Cardiac muscle cell (in vitro differentiated cells and primary cell): ENCODE data around the gene CCDC167. TPM values are rescaled to one million over a fixed set of nuclear protein-coding genes. Genes with fewer than 3 reads are reported as not detected.

Experiments used
- DNase-seq, 2 donors: peaks; one replicate each; pipeline versions ENCODE4 v3.0.0 to v3.0.0-alpha.2; 2010 to 2017; ENCODE audit warnings: low read depth in 1 of 2, low spot score in 1 of 2
- H3K27ac ChIP-seq: fragments of 200-600 bp; sonication (generic); 2 replicates; pipeline ENCODE4 v1.5.1; 2016
- H3K27me3 ChIP-seq: fragments of 200-600 bp; sonication (generic); 2 replicates; pipeline ENCODE4 v1.6.0; 2016; ENCODE audit warnings: control low read depth
- H3K36me3 ChIP-seq: fragments of 200-600 bp; sonication (generic); 2 replicates; pipeline ENCODE4 v1.5.1; 2016; ENCODE audit warnings: control low read depth
- H3K4me1 ChIP-seq: fragments of 200-600 bp; sonication (generic); 2 replicates; pipeline ENCODE4 v1.8.1; 2017; ENCODE audit warnings: low read depth, mild to moderate bottlenecking, mixed run types
- H3K4me3 ChIP-seq: fragments of 200-600 bp; sonication (generic); 2 replicates; pipeline ENCODE4 v1.5.1; 2016; ENCODE audit warnings: mild to moderate bottlenecking
- H3K9me3 ChIP-seq: fragments of 200-600 bp; sonication (generic); 2 replicates; pipeline ENCODE4 v1.5.1; 2017; ENCODE audit warnings: low read depth, mild to moderate bottlenecking, control low read depth
- polyA plus RNA-seq: library from polyadenylated mRNA; unstranded; fragments of >200 nt; fragmentation: Nextera tagmentation; extraction: Ambion mirVana; gene quantifications from 2 replicates; pipeline ENCODE4 v1.2.1, GENCODE V29; 2016
- total RNA-seq: library from RNA; depleted of rRNA; stranded (reverse); fragments of >200 nt; gene quantifications from 2 replicates; pipeline ENCODE4 v1.2.3, GENCODE V29; 2016
- TF ChIP-seq, protein P1 (sequence below): IDR thresholded peaks from 2 replicates; pipeline ENCODE4 v1.5.1; 2012; ENCODE audit warnings: low read depth, mild to moderate bottlenecking, low read length

Gene CCDC167
- total and polyA plus RNA-seq, 2 experiments from 2014 or later, result 48.5 to 99.2 TPM

DNA sequence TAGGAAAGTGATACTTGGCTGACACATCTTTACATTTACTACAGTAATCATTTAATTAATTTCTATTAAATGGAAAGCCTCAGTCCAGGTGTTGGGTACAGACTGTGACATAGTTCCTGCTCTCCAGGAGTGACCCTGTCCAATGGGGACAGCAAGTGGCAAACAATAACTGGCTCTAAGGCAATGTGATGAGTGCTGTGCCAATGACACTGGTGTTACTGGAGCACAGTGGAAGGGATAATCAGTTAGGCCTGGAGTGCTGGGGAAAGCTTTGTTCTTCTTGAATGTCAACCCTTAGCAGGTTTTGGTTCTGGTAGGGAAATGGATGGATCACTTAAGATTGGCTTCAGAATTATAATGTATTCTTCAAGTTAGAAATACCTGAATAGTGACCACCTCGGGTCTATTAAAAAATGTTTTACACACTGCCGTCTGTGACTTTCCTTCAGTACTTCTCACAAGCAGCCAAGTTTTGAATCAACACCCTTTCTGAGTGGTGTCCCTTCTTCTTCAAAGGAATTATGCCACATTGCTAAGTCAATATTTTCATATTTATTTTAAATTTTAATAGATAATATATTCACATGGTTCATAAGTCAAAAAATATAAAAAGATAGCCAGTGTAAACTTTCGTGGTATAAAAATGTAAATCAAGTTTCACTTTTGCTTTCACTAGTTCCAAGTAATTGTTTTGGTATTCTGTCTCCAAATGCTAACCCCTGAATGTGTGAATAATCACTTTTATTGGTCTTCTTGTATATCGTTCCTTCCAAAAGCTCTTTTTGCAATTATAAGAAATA, 57.1 kb downstream of the CCDC167 start:
- Histone ChIP-seq H3K4me1 (no peaks in the 10 kb centered on the region), H3K9me3 (no peaks in the 10 kb centered on the region), H3K27ac (no peak overlapping the region), H3K27me3 (no peaks in the 10 kb centered on the region), H3K36me3 (peaks cover 28% of the 10 kb centered on the region), H3K4me3 (no peak overlapping the region)
- TF ChIP-seq, protein P1, sequence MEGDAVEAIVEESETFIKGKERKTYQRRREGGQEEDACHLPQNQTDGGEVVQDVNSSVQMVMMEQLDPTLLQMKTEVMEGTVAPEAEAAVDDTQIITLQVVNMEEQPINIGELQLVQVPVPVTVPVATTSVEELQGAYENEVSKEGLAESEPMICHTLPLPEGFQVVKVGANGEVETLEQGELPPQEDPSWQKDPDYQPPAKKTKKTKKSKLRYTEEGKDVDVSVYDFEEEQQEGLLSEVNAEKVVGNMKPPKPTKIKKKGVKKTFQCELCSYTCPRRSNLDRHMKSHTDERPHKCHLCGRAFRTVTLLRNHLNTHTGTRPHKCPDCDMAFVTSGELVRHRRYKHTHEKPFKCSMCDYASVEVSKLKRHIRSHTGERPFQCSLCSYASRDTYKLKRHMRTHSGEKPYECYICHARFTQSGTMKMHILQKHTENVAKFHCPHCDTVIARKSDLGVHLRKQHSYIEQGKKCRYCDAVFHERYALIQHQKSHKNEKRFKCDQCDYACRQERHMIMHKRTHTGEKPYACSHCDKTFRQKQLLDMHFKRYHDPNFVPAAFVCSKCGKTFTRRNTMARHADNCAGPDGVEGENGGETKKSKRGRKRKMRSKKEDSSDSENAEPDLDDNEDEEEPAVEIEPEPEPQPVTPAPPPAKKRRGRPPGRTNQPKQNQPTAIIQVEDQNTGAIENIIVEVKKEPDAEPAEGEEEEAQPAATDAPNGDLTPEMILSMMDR, result no peak
- DNase-seq, result no peak

GRCh38 chr6:37441651-37442050, 58.0 kb downstream of the CCDC167 start:
- no peaks in the 10 kb centered on the region for H3K27me3 ChIP-seq
- no peak for DNase-seq
- H3K4me3 ChIP-seq, result no peak overlapping the region
- peaks cover 22% of the 10 kb centered on the region for H3K36me3 ChIP-seq
- TF ChIP-seq, protein P1, result no peak
- no peaks in the 10 kb centered on the region for H3K4me1 ChIP-seq
- H3K9me3 ChIP-seq, result no peaks in the 10 kb centered on the region
- no peak overlapping the region for H3K27ac ChIP-seq

DNA sequence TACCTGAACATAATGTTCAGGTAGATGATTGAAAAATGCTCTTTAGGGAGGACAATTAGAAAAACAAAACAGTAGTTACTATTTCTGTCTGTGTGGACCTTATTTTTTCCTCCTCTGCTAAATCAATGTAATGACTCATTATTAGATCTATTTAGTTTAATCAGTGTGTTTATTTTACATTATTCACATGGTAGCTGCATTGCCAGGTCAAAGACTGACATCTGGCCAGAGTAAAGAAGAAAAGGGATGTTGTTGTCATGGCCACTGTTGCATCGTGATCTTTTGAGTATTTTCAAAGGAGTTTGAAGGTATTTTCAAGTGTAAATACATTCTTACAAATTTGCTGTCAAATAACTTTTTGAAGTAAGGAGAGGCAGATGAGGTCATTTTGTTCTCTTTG, 60.8 kb downstream of the CCDC167 start:
- no peak overlapping the region for H3K4me3 ChIP-seq
- no peaks in the 10 kb centered on the region for H3K9me3 ChIP-seq
- peaks cover 9% of the 10 kb centered on the region for H3K4me1 ChIP-seq
- peaks cover 11% of the 10 kb centered on the region for H3K36me3 ChIP-seq
- DNase-seq, result no peak
- TF ChIP-seq, protein P1, result no peak
- H3K27me3 ChIP-seq, result no peaks in the 10 kb centered on the region
- no peak overlapping the region for H3K27ac ChIP-seq

DNA sequence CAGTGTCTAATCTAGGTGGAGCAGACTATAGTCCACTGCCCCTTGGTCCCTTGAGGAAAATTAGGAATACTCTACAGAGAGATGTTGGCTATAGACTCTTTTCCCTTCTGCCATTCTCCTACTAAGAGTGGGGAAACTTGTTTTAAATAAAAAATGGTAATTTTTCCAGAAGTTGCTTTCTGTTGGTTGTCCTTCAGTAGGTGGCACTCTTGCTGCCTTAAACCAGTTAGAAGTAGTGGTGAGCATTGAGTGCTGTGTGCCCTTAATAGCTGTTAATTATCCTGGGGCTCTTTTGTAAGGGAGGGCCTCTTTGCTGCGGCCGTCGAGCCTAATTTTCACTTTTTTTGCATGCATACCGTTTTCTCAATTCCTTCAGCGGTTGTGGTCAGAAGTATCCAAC, 63.9 kb downstream of the CCDC167 start:
- Histone ChIP-seq H3K27ac (no peak overlapping the region), H3K36me3 (peaks cover 9% of the 10 kb centered on the region), H3K27me3 (no peaks in the 10 kb centered on the region), H3K4me3 (no peak overlapping the region), H3K9me3 (no peaks in the 10 kb centered on the region), H3K4me1 (peaks cover 13% of the 10 kb centered on the region)
- no peak for DNase-seq
- TF ChIP-seq, protein P1, result no peak

DNA sequence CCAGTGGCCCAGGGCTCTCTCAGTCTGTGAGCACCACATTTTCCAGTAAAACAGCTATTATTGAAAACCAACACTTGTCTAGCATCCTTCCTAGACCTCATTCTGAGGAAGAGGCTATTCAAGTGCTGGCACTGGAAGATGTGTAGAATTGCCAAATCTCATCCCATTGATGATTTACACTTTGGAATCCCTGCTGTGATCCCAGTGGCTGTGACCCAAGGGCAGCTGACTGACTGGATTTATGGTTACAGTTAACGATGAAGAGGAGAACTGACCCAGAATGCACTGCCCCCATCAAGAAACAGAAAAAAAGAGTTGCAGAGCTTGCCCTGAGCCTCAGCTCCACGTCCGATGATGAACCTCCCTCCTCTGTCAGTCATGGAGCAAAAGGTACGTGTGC, 64.3 kb downstream of the CCDC167 start:
- Histone ChIP-seq H3K4me3 (no peak overlapping the region), H3K4me1 (peaks cover 13% of the 10 kb centered on the region), H3K36me3 (peaks cover 9% of the 10 kb centered on the region), H3K27me3 (no peaks in the 10 kb centered on the region), H3K27ac (no peak overlapping the region), H3K9me3 (no peaks in the 10 kb centered on the region)
- TF ChIP-seq, protein P1, result no peak
- DNase-seq, result no peak
